A549 (cell line): ENCODE results near the gene MYBPC2. TPM values are rescaled to one million over a fixed set of nuclear protein-coding genes. Genes with fewer than 3 reads are reported as not detected.

ENCODE experiments used
- ATAC-seq, 2 experiments: fragments of 200-7000 bp in 1 of 2; fragments of >200 bp in 1 of 2; cut with Nextera tagmentation in 1 of 2; cut with Tn5 transposase in 1 of 2; 3 replicates each; pipeline versions ENCODE4 v1.8.0 to v1.9.1; 2018 to 2020; ENCODE audit warnings: mild to moderate bottlenecking in 1 of 2, moderate library complexity in 1 of 2
- CTCF ChIA-PET: fragments of 300-600 bp; sonication (Branson Sonifier 250); formaldehyde crosslinking; extraction: SDS; loops from one replicate; lab custom pipeline; 2021; ENCODE audit warnings: antibody characterized with exemption, inconsistent platforms; lab: Yijun Ruan, JAX
- POLR2A ChIA-PET: fragments of 350-600 bp; formaldehyde crosslinking; extraction: SDS; loops from one replicate; lab custom pipeline; 2021; ENCODE audit warnings: antibody characterized with exemption, inconsistent platforms; lab: Yijun Ruan, JAX
- DNase-seq, 2 experiments: peaks; one replicate each; pipeline versions ENCODE4 v3.0.0 to v3.0.0-alpha.2; 2011 to 2016; ENCODE audit warnings: low read depth in 1 of 2, low spot score in 1 of 2
- FAIRE-seq: peaks from 2 replicates; lab custom pipeline; 2011; peaks lifted over from hg19 to GRCh38; lab: Jason Lieb, UNC
- H3K27ac ChIP-seq, 2 experiments: fragments of >200 bp; sonication (Bioruptor Twin); formaldehyde crosslinking; 3 replicates each; pipeline ENCODE4 v1.5.1; 2016 to 2017
- H3K4me1 ChIP-seq: fragments of >200 bp; sonication (Bioruptor Twin); formaldehyde crosslinking; 3 replicates; pipeline ENCODE4 v1.6.1; 2016
- H3K4me2 ChIP-seq: fragments of >200 bp; sonication (Bioruptor Twin); formaldehyde crosslinking; 3 replicates; pipeline ENCODE4 v1.6.1; 2016
- H3K4me3 ChIP-seq: fragments of >200 bp; sonication (Bioruptor Twin); formaldehyde crosslinking; 3 replicates; pipeline ENCODE4 v1.5.1; 2016
- H3K9me3 ChIP-seq: fragments of >200 bp; sonication (Bioruptor Twin); formaldehyde crosslinking; 3 replicates; pipeline ENCODE4 v1.6.1; 2016
- ATOH8 ChIP-seq: fragments of 250-450 bp; sonication (Bioruptor Pico); IDR thresholded peaks from 2 replicates; pipeline ENCODE4 v1.5.0; 2020; ENCODE audit warnings: low read depth, mild to moderate bottlenecking, moderate library complexity
- BCL3 ChIP-seq: fragments of >200 bp; sonication (Bioruptor Twin); formaldehyde crosslinking; IDR thresholded peaks from 3 replicates; pipeline ENCODE4 v1.6.1; 2016
- CEBPB ChIP-seq, 2 experiments: fragments of >200 bp in 1 of 2; sonication (Bioruptor Twin) in 1 of 2; formaldehyde crosslinking in 1 of 2; IDR thresholded peaks; 2 replicates each; pipeline ENCODE4 v1.6.1; 2012 to 2016
- E2F6 ChIP-seq: IDR thresholded peaks from 2 replicates; pipeline ENCODE4 v1.6.1; 2012; ENCODE audit warnings: low read depth, borderline replicate concordance
- EHF ChIP-seq: fragments of 250-450 bp; sonication (Bioruptor Pico); IDR thresholded peaks from 2 replicates; pipeline ENCODE4 v1.5.0; 2020; ENCODE audit warnings: mild to moderate bottlenecking
- EP300 ChIP-seq, 2 experiments: fragments of >200 bp; sonication (Bioruptor Twin); formaldehyde crosslinking; IDR thresholded peaks; 2 replicates in 1 of 2; 3 replicates in 1 of 2; pipeline ENCODE4 v1.6.1; 2016 to 2017
- ESRRA ChIP-seq: fragments of 150-350 bp; IDR thresholded peaks from 2 replicates; pipeline ENCODE4 v1.6.1; 2014; ENCODE audit warnings: mild to moderate bottlenecking, low read length, borderline replicate concordance
- FOSB ChIP-seq: fragments of 250-450 bp; sonication (Bioruptor Pico); IDR thresholded peaks from 2 replicates; pipeline ENCODE4 v1.5.0; 2020; ENCODE audit warnings: mild to moderate bottlenecking, moderate library complexity
- HDAC2 ChIP-seq: fragments of 200-600 bp; sonication (generic); IDR thresholded peaks from 2 replicates; pipeline ENCODE4 v1.6.1; 2016
- HES2 ChIP-seq: fragments of >200 bp; sonication (Bioruptor Twin); formaldehyde crosslinking; IDR thresholded peaks from 2 replicates; pipeline ENCODE4 v1.6.1; 2016
- HOXB5 ChIP-seq: fragments of 250-450 bp; sonication (Bioruptor Pico); IDR thresholded peaks from 2 replicates; pipeline ENCODE4 v1.5.0; 2020; ENCODE audit warnings: mild to moderate bottlenecking, moderate library complexity
- JUN ChIP-seq, 2 experiments: fragments of >200 bp; sonication (Bioruptor Twin); formaldehyde crosslinking; IDR thresholded peaks; 2 replicates in 1 of 2; 3 replicates in 1 of 2; pipeline ENCODE4 v1.6.1; 2016 to 2017
- JUNB ChIP-seq: fragments of >200 bp; sonication (Bioruptor Twin); formaldehyde crosslinking; IDR thresholded peaks from 2 replicates; pipeline ENCODE4 v1.6.1; 2016
- PHF8 ChIP-seq: fragments of 200-600 bp; sonication (generic); IDR thresholded peaks from 2 replicates; pipeline ENCODE4 v1.6.1; 2016; ENCODE audit warnings: low read depth, mild to moderate bottlenecking, antibody characterized with exemption, moderate library complexity, borderline replicate concordance
- RARB ChIP-seq: fragments of 250-450 bp; sonication (Bioruptor Pico); IDR thresholded peaks from 2 replicates; pipeline ENCODE4 v1.8.0; 2021; ENCODE audit warnings: mild to moderate bottlenecking, moderate library complexity
- RCOR1 ChIP-seq: fragments of 150-350 bp; IDR thresholded peaks from 2 replicates; pipeline ENCODE4 v1.6.1; 2014; ENCODE audit warnings: antibody characterized with exemption, low read length, low read depth
- RFX5 ChIP-seq: fragments of 450-650 bp; IDR thresholded peaks from 2 replicates; pipeline ENCODE4 v1.7.1; 2014; ENCODE audit warnings: antibody characterized with exemption, mild to moderate bottlenecking, moderate library complexity
- SMC3 ChIP-seq: fragments of >200 bp; sonication (Bioruptor Twin); formaldehyde crosslinking; IDR thresholded peaks from 3 replicates; pipeline ENCODE4 v1.6.1; 2018; ENCODE audit warnings: inconsistent platforms
- ZC3H11A ChIP-seq: fragments of 450-650 bp; IDR thresholded peaks from 2 replicates; pipeline ENCODE4 v1.6.1; 2014; ENCODE audit warnings: antibody characterized with exemption, mild to moderate bottlenecking
- ZFP36 ChIP-seq: fragments of 450-650 bp; IDR thresholded peaks from 2 replicates; pipeline ENCODE4 v1.6.1; 2014; ENCODE audit warnings: borderline replicate concordance; ENCODE audit not compliant: partially characterized antibody
- WGBS: methylation state at CpG from one replicate; pipeline ENCODE4 v1.1.6; 2017; ENCODE audit errors: missing lambda C conversion rate; 5-methylcytosine and 5-hydroxymethylcytosine counted together
- polyA plus RNA-seq, 4 experiments: library from polyadenylated mRNA; depleted of rRNA in 3 of 4; stranded (reverse); fragments of >200 nt; fragmentation: RNase III in 1 of 4; extraction: RNeasy Plus Mini Kit Qiagen cat#74134 plus additional on column Dnase treatment in 1 of 4; gene quantifications; 2 replicates in 3 of 4; 3 replicates in 1 of 4; pipeline ENCODE4 v1.2.3, GENCODE V29; 2011 to 2017
- TF ChIP-seq, protein P1 (sequence below): fragments of 250-450 bp; sonication (Bioruptor Pico); IDR thresholded peaks from 2 replicates; pipeline ENCODE4 v1.5.0; 2021; ENCODE audit warnings: mild to moderate bottlenecking, moderate library complexity, borderline replicate concordance
- TF ChIP-seq, protein P2 (sequence below): fragments of >200 bp; sonication (Bioruptor Twin); formaldehyde crosslinking; IDR thresholded peaks from 3 replicates; pipeline ENCODE4 v1.5.1; 2016

MYBPC2 gene
- polyA plus RNA-seq, 2 of the 4 experiments (the other 2 are of a cell fraction): 0.10 TPM; not detected in 1

- WGBS: 95% methylated on average over 41 of the region's 41 CpGs
- DNase-seq: no peak
- TF ChIP-seq CEBPB (IDR thresholded peaks at IDR 0.05) (no peak), EP300 (IDR thresholded peaks at IDR 0.05) (no peak), BCL3 (no peak), FOSB (no peak), RARB (CRISPR knock-in tag) (no peak), RCOR1 (no peak), SMC3 (no peak), E2F6 (no peak), ZFP36 (no peak), HES2 (no peak), HOXB5 (CRISPR knock-in tag) (no peak), ATOH8 (CRISPR knock-in tag) (no peak), ZC3H11A (no peak), EHF (no peak), JUN (IDR thresholded peaks at IDR 0.05) (no peak), RFX5 (no peak)
- TF ChIP-seq, protein P1, sequence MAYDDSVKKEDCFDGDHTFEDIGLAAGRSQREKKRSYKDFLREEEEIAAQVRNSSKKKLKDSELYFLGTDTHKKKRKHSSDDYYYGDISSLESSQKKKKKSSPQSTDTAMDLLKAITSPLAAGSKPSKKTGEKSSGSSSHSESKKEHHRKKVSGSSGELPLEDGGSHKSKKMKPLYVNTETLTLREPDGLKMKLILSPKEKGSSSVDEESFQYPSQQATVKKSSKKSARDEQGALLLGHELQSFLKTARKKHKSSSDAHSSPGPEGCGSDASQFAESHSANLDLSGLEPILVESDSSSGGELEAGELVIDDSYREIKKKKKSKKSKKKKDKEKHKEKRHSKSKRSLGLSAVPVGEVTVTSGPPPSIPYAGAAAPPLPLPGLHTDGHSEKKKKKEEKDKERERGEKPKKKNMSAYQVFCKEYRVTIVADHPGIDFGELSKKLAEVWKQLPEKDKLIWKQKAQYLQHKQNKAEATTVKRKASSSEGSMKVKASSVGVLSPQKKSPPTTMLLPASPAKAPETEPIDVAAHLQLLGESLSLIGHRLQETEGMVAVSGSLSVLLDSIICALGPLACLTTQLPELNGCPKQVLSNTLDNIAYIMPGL: no peak
- TF ChIP-seq, protein P2, sequence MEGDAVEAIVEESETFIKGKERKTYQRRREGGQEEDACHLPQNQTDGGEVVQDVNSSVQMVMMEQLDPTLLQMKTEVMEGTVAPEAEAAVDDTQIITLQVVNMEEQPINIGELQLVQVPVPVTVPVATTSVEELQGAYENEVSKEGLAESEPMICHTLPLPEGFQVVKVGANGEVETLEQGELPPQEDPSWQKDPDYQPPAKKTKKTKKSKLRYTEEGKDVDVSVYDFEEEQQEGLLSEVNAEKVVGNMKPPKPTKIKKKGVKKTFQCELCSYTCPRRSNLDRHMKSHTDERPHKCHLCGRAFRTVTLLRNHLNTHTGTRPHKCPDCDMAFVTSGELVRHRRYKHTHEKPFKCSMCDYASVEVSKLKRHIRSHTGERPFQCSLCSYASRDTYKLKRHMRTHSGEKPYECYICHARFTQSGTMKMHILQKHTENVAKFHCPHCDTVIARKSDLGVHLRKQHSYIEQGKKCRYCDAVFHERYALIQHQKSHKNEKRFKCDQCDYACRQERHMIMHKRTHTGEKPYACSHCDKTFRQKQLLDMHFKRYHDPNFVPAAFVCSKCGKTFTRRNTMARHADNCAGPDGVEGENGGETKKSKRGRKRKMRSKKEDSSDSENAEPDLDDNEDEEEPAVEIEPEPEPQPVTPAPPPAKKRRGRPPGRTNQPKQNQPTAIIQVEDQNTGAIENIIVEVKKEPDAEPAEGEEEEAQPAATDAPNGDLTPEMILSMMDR: no peak
- H3K9me3 ChIP-seq: no peaks in the 10 kb centered on the region
- H3K4me2 ChIP-seq: no peak overlapping the region
- no peak overlapping the region for H3K4me3 ChIP-seq
- no peak; a peak in 1 of 6 replicates for ATAC-seq
- FAIRE-seq: no peak
- CTCF ChIA-PET: interaction anchor here (0.9 to 2.6 kb wide), 9 partner anchors 12 to 256 kb away, joined by 3 to 12 read pairs (median 4); partner anchors contain the start of genes POLD1 and SPIB
- POLR2A ChIA-PET: no interaction called here
- H3K27ac ChIP-seq: no peak overlapping the region
- no peaks in the 10 kb centered on the region for H3K4me1 ChIP-seq
These were observed 30.0 kb upstream of the MYBPC2 start for GRCh38 chr19:50402544-50403301.

DNA sequence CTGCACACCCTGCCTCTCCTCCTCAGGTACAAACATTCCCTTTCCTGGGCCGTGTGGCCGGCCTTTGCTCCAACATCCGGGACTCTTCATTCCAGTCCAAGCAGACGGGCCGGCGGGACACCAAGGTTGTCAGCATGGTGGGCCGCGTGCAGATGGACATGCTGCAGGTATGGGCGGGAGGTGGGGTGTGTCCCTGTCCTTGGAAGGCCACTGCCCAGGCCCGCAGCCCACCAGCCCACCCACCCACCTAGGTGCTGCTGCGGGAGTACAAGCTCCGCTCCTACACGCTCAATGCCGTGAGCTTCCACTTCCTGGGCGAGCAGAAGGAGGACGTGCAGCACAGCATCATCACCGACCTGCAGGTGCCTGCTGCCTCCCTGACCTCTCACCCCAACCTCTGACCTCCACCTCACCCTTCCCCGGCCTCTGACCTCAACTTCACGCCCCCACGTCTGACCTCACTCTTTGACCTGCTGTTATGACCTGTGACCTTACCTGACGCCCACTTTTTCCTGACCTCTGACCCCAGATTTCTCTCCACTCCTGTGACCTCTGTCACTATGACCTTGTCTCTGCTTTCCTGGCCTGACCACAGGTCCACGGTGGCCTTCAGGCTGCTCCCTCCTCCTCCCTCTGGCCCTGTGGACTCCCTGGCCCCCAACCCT lies 26.4 kb upstream of the MYBPC2 start:
- WGBS: 93% methylated on average over 22 of the region's 22 CpGs
- Histone ChIP-seq H3K4me1 (no peaks in the 10 kb centered on the region), H3K4me2 (no peak overlapping the region), H3K9me3 (no peaks in the 10 kb centered on the region), H3K27ac (no peak overlapping the region), H3K4me3 (no peak overlapping the region)
- ChIA-PET POLR2A (no interaction called here), CTCF (interaction anchor here (1.2 to 2.7 kb wide), 5 partner anchors 9 to 55 kb away, joined by 3 to 12 read pairs (median 5); no protein-coding TSS in a partner anchor)
- DNase-seq: no peak
- FAIRE-seq: no peak
- no peak for TF ChIP-seq JUNB
- no peak for TF ChIP-seq EP300 (IDR thresholded peaks at IDR 0.05)
- TF ChIP-seq ESRRA: peak; percentile 68; the same call in 1 of the 2 replicates
- no peak for TF ChIP-seq HOXB5 (CRISPR knock-in tag)
- TF ChIP-seq HDAC2: no peak
- TF ChIP-seq JUN (IDR thresholded peaks at IDR 0.05): no peak
- no peak for TF ChIP-seq PHF8
- ATAC-seq: no peak
